Measurements from ENCODE around the gene DDX52.

DDX52 gene

GRCh38 chr17:37568350-37569053, 74.7 kb downstream of the DDX52 start:
- Histone ChIP-seq H3K27ac (no peak overlapping the region), H3K27me3 (ENCODE audit: insufficient read depth, low read depth) (no peaks in the 10 kb centered on the region), H3K4me2 (no peak overlapping the region), H3K9ac (no peak overlapping the region), H3K4me3 (IDR thresholded peaks at IDR 0.05; ENCODE audit: insufficient read depth, low read depth, low read length) (no peak overlapping the region), H3K4me1 (ENCODE audit: low read depth, poor library complexity, severe bottlenecking) (peaks cover 9% of the 10 kb centered on the region), H3K79me2 (ENCODE audit: insufficient read depth, low read depth) (no peaks in the 10 kb centered on the region), H3K36me3 (ENCODE audit: insufficient read depth) (no peaks in the 10 kb centered on the region), H4K20me1 (ENCODE audit: insufficient read depth) (no peaks in the 10 kb centered on the region), H2AFZ (ENCODE audit: low read depth) (no peak overlapping the region)
- TF ChIP-seq CTCF (conservative IDR thresholded peaks at IDR 0.05; ENCODE audit: low read depth, low read length) = no peak

GRCh38 chr17:37567538-37567937, 75.7 kb downstream of the DDX52 start:
- TF ChIP-seq CTCF (conservative IDR thresholded peaks at IDR 0.05; ENCODE audit: low read depth, low read length) = no peak
- Histone ChIP-seq H3K9ac (no peak overlapping the region), H3K4me3 (IDR thresholded peaks at IDR 0.05; ENCODE audit: insufficient read depth, low read depth, low read length) (no peak overlapping the region), H3K27me3 (ENCODE audit: insufficient read depth, low read depth) (no peaks in the 10 kb centered on the region), H4K20me1 (ENCODE audit: insufficient read depth) (no peaks in the 10 kb centered on the region), H2AFZ (ENCODE audit: low read depth) (no peak overlapping the region), H3K4me2 (no peak overlapping the region), H3K4me1 (ENCODE audit: low read depth, poor library complexity, severe bottlenecking) (peaks cover 9% of the 10 kb centered on the region), H3K36me3 (ENCODE audit: insufficient read depth) (no peaks in the 10 kb centered on the region), H3K79me2 (ENCODE audit: insufficient read depth, low read depth) (no peaks in the 10 kb centered on the region), H3K27ac (no peak overlapping the region)

GRCh38 chr17:37567137-37567536, 76.1 kb downstream of the DDX52 start:
- no peak for TF ChIP-seq CTCF (conservative IDR thresholded peaks at IDR 0.05; ENCODE audit: low read depth, low read length)
- Histone ChIP-seq H3K4me1 (ENCODE audit: low read depth, poor library complexity, severe bottlenecking) (peaks cover 9% of the 10 kb centered on the region), H3K27me3 (ENCODE audit: insufficient read depth, low read depth) (no peaks in the 10 kb centered on the region), H3K27ac (no peak overlapping the region), H3K4me2 (no peak overlapping the region), H3K36me3 (ENCODE audit: insufficient read depth) (no peaks in the 10 kb centered on the region), H4K20me1 (ENCODE audit: insufficient read depth) (no peaks in the 10 kb centered on the region), H3K79me2 (ENCODE audit: insufficient read depth, low read depth) (no peaks in the 10 kb centered on the region), H3K9ac (no peak overlapping the region), H3K4me3 (IDR thresholded peaks at IDR 0.05; ENCODE audit: insufficient read depth, low read depth, low read length) (no peak overlapping the region), H2AFZ (ENCODE audit: low read depth) (no peak overlapping the region)

DNA sequence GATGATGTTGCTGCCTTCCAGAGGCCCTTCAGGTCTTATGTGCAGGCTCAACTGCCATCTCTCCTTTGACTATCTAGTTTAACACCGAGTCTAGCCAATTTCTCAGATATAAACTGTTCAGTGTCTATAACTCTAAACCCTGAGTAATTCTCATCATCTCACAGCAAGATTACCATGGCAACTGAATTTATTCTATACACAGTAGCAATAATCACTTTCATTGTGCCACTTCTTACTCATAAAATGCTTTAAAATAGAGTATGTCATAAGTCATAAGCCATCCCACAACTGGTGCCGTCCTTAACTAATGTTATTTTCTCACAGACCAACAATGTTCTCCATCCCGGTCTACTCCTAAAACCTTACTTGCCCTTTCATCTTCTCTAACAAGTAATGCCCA, 79.0 kb downstream of the DDX52 start:
- H3K9ac ChIP-seq = no peak overlapping the region
- no peak overlapping the region for H2AFZ ChIP-seq (ENCODE audit: low read depth)
- no peaks in the 10 kb centered on the region for H4K20me1 ChIP-seq (ENCODE audit: insufficient read depth)
- no peak overlapping the region for H3K4me2 ChIP-seq
- H3K27ac ChIP-seq = no peak overlapping the region
- no peaks in the 10 kb centered on the region for H3K36me3 ChIP-seq (ENCODE audit: insufficient read depth)
- no peak overlapping the region for H3K4me3 ChIP-seq (IDR thresholded peaks at IDR 0.05; ENCODE audit: insufficient read depth, low read depth, low read length)
- H3K79me2 ChIP-seq (ENCODE audit: insufficient read depth, low read depth) = no peaks in the 10 kb centered on the region
- no peaks in the 10 kb centered on the region for H3K4me1 ChIP-seq (ENCODE audit: low read depth, poor library complexity, severe bottlenecking)
- no peak for TF ChIP-seq CTCF (conservative IDR thresholded peaks at IDR 0.05; ENCODE audit: low read depth, low read length)
- no peaks in the 10 kb centered on the region for H3K27me3 ChIP-seq (ENCODE audit: insufficient read depth, low read depth)
